ENCODE results near the gene ZNF107. TPM values are rescaled to one million over a fixed set of nuclear protein-coding genes. Genes with fewer than 3 reads are reported as not detected.

The ZNF107 gene
- total and polyA plus RNA-seq, 7 donors, result 0.60 to 8.3 (median 3.3) TPM

GRCh38 chr7:64636386-64636785 is 29.5 kb upstream of the ZNF107 start:
- H3K9me3 ChIP-seq, result no peaks in the 10 kb centered on the region
- TF ChIP-seq POLR2AphosphoS5 (IDR thresholded peaks at IDR 0.05) (no peak), EP300 (IDR thresholded peaks at IDR 0.05) (no peak), POLR2A (IDR thresholded peaks at IDR 0.05) (no peak)
- TF ChIP-seq, protein P1, sequence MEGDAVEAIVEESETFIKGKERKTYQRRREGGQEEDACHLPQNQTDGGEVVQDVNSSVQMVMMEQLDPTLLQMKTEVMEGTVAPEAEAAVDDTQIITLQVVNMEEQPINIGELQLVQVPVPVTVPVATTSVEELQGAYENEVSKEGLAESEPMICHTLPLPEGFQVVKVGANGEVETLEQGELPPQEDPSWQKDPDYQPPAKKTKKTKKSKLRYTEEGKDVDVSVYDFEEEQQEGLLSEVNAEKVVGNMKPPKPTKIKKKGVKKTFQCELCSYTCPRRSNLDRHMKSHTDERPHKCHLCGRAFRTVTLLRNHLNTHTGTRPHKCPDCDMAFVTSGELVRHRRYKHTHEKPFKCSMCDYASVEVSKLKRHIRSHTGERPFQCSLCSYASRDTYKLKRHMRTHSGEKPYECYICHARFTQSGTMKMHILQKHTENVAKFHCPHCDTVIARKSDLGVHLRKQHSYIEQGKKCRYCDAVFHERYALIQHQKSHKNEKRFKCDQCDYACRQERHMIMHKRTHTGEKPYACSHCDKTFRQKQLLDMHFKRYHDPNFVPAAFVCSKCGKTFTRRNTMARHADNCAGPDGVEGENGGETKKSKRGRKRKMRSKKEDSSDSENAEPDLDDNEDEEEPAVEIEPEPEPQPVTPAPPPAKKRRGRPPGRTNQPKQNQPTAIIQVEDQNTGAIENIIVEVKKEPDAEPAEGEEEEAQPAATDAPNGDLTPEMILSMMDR (IDR thresholded peaks at IDR 0.05), result no peak
- intact Hi-C loops (cut with DNase I), result no loop called here
- no peak overlapping the region for H3K4me3 ChIP-seq
- H3K27me3 ChIP-seq, result no peaks in the 10 kb centered on the region
- no peak for DNase-seq
- no peaks in the 10 kb centered on the region for H3K36me3 ChIP-seq
- WGBS, 2 donors, result 52 to 64% methylated on average over 4 of the region's 4 CpGs
- no peak overlapping the region for H3K27ac ChIP-seq
- H3K4me1 ChIP-seq, result no peaks in the 10 kb centered on the region

DNA sequence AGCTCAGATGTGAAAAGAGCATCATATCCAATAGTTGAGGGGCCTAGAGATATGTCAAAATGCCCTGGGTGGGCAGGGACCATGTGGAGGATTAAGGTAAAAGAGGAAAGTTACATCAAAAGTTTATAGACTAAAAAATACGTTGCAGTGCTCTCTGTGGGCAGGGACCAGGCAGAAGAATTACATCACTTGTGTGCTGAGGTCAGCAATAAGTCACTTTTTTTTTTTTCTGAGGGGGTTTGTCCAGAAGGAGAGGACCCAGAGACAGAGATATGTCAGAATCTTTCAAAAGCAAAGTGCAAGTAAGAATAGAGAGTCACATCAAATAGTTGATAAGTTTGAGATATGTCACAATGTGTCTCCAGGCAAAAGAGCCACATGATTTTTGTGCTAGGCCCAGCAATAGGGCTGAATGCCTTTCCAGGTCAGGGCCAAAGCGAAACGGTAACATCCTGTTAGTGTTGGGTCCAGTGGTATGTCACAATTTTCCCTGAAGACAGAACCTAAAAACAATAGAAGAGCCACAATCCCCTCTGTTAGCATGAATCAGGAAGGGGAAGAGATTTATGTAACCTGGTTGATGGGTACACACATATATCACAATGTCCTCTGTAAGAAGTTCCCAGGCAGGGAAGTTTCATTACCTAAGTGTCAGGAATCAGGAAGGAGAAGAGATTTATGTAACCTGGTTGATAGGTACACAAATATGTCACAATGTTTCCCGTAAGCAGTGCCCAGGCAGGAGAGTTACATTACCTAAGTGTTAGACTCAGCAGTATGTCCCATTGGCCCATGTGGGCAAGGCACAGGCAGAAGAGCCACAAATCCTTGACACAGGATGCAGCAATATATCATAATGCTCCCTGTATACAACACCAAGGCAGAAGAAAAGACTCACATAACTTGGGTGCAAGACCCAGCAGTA is 28.1 kb upstream of the ZNF107 start:
- no peaks in the 10 kb centered on the region for H3K9me3 ChIP-seq
- WGBS, 2 donors, result 68 to 73% methylated on average over 4 of the region's 4 CpGs
- H3K4me1 ChIP-seq, result no peaks in the 10 kb centered on the region
- H3K36me3 ChIP-seq, result no peaks in the 10 kb centered on the region
- TF ChIP-seq EP300 (IDR thresholded peaks at IDR 0.05) (no peak), POLR2A (IDR thresholded peaks at IDR 0.05) (no peak), POLR2AphosphoS5 (IDR thresholded peaks at IDR 0.05) (no peak)
- TF ChIP-seq, protein P1 (IDR thresholded peaks at IDR 0.05), result no peak
- intact Hi-C loops (cut with DNase I), result no loop called here
- H3K4me3 ChIP-seq, result no peak overlapping the region
- H3K27ac ChIP-seq, result no peak overlapping the region
- no peaks in the 10 kb centered on the region for H3K27me3 ChIP-seq
- no peak for DNase-seq

DNA sequence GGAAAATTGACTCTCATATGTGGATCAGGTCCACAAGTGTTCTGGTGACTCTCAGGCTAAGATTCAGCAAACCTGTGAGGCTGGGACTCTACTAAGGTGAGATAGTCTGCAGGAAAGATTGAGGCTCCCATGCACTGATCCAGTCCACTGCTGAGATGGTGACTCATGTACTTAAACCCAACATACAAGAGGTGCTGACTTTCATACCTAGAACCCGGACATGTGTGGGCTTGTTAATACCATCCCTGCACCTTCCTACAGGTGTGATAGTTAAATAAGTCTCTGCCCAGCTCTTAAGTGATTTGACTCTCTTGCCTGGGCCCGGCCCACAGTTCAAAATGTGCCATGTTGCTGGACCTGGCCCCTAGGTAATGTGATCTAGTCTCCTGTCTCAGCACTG is 27.1 kb upstream of the ZNF107 start:
- H3K27me3 ChIP-seq, result no peaks in the 10 kb centered on the region
- DNase-seq, result no peak
- H3K36me3 ChIP-seq, result no peaks in the 10 kb centered on the region
- H3K9me3 ChIP-seq, result no peaks in the 10 kb centered on the region
- no peak overlapping the region for H3K4me3 ChIP-seq
- no peaks in the 10 kb centered on the region for H3K4me1 ChIP-seq
- TF ChIP-seq, protein P1 (IDR thresholded peaks at IDR 0.05), result no peak
- intact Hi-C loops (cut with DNase I), result no loop called here
- H3K27ac ChIP-seq, result no peak overlapping the region
- WGBS, 2 donors, result 64 to 82% methylated on average over 2 of the region's 2 CpGs

- H3K4me3 ChIP-seq, result no peak overlapping the region
- no peaks in the 10 kb centered on the region for H3K27me3 ChIP-seq
- no peaks in the 10 kb centered on the region for H3K36me3 ChIP-seq
- TF ChIP-seq POLR2AphosphoS5 (IDR thresholded peaks at IDR 0.05), result no peak
- TF ChIP-seq POLR2A (IDR thresholded peaks at IDR 0.05), result no peak
- TF ChIP-seq, protein P1 (IDR thresholded peaks at IDR 0.05), result no peak
- no peak for TF ChIP-seq EP300 (IDR thresholded peaks at IDR 0.05)
- DNase-seq, result no peak
- H3K9me3 ChIP-seq, result no peaks in the 10 kb centered on the region
- no peak overlapping the region for H3K27ac ChIP-seq
- intact Hi-C loops (cut with DNase I), result no loop called here
- 45 to 76% methylated on average over 2 of the region's 2 CpGs for WGBS, 2 donors
- no peaks in the 10 kb centered on the region for H3K4me1 ChIP-seq
Measured at GRCh38 chr7:64639267-64640001, 26.5 kb upstream of the ZNF107 start.
